GM21390 (cell line): ENCODE data around the gene TSPAN31.

ENCODE experiments used
- ATAC-seq: cut with Tn5 transposase; IDR thresholded peaks from one replicate; pipeline ENCODE4 v1.9.1; 2021; ENCODE audit not compliant: unreplicated experiment

Gene TSPAN31

DNA sequence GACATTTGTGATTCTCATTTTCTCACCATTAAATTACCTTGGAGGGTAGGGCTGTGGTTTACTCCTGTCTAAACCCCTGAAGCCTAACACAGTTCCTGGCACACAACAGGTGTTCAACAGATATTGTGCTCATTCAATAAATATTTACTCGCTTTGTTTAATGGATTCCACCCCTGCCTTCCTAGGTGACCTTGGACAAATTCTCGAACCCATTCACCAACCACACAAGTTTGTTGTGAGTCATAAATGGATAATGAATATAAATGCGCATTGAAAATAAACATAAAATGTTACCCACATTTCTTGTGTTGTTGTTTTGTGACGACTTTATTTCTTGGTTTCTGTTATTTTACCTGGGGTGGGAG, 37.4 kb downstream of the TSPAN31 start:
- peak; percentile 5 for ATAC-seq

DNA sequence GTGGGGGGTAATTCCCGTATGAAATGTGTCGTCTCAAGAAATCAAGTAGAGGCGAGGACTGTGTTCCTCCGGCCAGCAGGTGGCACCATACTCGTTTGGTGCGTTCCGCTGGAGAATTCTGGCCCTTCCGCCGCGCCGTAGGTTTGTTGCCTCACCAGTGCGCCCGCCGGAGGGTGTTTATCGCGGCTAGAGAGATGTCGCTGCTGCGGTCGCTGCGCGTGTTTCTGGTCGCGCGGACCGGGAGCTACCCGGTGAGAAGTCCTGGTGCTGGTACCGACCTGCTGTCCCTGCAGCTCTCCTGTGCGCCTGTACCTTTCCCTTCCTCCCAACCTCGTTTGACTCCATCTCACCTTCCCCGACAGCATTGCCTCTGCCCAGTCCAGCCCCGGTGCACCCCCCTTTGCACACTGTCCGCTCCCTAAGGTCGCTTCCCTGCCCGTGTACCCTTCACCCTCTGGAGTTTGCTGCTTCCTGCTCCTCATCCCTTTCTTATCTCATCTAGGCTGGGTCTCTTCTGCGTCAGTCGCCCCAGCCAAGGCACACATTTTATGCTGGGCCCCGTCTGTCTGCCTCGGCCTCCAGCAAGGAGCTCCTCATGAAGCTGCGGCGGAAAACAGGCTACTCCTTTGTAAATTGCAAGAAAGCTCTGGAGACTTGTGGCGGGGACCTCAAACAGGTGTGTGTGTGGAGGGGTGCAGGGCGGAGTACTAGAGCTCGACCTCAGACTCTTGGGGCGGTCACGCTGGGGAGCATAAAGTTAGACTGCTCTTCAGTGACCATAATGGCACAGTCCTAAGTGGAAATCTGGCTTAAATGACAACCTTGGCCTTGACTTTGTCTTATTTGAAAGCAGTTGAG, 38.0 kb downstream of the TSPAN31 start, which contains the start of gene TSFM:
Gene TSFM (plus strand): TSS at position 180 of the 858 bp plus-strand sequence. CDS start 15 bp downstream, at position 195.
- ATAC-seq: peak; percentile 89

DNA sequence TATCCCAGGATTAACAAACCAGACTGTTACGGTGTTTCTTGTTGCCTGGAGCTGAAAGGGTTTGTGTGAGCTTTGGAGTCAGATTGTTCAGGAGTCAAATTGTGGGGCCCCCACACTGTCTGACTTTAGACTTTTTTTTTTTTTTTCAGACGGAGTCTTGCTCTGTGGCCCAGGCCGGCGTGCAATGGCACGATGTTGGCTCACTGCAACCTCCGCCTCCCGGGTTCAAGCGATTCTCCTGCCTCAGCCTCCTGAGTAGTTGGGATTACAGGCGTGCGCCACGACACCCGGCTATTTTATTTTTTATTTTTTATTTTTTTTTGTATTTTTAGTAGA, 38.6 kb downstream of the TSPAN31 start:
- no peak for ATAC-seq

DNA sequence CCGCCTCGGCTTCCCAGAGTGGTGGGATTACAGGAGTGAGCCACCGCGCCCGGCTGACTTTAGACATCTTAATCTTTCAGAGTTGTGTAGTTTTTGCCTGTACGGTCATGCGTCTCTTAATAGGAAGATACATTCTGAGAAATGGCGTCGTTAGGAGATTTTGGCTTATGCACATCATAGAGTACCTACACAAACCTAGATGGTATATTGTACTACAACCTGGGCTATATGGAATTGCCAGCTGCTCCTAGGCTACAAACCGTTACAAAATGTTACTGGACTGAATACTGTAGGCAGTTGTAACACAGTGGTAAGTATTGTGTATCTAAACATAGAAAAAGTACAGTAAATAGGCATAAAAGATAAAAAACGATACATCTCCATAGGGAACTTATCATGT, 39.0 kb downstream of the TSPAN31 start:
- no peak for ATAC-seq

DNA sequence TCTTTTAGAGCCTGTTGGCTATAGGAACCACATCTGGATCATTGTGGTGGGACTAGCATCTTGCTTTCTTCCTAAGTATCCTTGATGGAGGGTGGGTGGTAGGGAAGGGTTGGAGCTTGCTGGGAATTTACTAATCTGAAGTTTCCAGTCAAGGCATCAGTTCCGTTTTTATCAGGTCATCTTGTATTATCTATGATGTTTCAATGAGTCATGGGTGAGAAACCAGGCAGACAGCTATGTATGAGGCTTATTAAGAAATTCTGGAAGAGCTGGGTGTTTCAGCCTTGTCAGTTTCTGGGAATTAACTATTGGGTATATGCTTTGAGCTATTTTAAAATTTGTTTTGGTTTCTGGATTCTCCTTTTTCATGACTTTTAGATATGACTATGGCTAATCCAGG, 49.1 kb downstream of the TSPAN31 start:
- no peak for ATAC-seq

DNA sequence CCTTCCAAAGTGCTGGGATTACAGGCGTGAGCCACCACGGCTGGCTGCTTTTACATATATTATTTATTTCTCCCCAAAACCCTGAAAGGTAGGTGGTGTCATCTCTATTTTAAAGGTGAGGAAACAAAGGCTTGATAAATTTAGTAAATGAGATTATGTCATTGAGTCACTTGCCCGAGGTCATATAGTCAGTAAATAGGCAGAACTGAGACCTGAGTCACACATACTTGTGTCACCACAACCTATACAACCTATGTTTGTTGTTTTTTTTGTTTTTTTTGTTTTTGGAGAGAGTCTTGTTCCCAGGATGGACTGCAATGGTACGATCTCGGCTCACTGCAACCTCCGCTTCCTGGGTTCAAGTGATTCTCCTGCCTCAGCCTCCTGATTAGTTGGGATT, 50.5 kb downstream of the TSPAN31 start:
- no peak for ATAC-seq

DNA sequence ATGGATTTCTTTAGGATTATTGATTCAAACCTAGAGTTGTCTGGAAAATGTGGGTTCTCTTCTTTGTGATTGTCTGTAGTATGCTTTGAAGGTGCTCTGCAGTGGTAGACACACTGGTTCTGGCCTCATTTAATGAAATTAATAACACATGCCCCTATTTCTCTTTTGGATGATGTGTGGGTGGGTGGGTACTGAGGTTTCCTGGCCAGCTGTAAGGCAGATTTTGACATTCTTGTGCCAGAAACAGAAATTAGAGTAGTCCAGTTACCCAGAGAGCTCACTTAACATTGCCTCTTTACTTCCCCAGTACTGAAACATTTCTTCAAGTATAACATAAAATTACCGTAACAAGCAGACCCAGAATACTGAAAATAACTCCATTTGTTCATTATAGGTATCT, 52.2 kb downstream of the TSPAN31 start:
- no peak for ATAC-seq

DNA sequence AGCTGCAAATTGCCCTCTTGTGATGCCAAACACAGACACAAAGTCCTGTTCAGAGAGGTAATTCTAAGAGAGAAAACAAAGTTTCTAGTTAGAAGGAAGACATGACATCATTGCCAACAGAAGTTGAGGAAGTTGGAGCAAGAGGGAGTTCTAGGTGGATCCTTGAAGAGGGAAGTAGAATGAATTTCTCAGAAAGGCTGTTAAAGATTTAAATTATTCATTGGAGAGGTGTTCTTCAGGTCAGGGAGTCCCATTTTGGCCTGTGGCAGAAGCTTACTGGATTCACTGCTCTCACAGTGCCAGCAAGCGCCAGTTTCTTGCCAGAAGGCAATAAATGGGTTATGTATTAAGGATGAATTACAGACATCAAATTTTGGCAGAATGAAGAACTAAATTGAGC, 53.1 kb downstream of the TSPAN31 start:
- no peak for ATAC-seq
